GM15510 (cell line): ENCODE data around the gene RCOR2.

Experiments used
- POLR2A ChIP-seq: IDR thresholded peaks from 3 replicates; pipeline ENCODE4 v1.6.1; 2011; ENCODE audit warnings: borderline replicate concordance; ENCODE audit not compliant: insufficient read length; ENCODE audit errors: extremely low read depth

Gene RCOR2

DNA sequence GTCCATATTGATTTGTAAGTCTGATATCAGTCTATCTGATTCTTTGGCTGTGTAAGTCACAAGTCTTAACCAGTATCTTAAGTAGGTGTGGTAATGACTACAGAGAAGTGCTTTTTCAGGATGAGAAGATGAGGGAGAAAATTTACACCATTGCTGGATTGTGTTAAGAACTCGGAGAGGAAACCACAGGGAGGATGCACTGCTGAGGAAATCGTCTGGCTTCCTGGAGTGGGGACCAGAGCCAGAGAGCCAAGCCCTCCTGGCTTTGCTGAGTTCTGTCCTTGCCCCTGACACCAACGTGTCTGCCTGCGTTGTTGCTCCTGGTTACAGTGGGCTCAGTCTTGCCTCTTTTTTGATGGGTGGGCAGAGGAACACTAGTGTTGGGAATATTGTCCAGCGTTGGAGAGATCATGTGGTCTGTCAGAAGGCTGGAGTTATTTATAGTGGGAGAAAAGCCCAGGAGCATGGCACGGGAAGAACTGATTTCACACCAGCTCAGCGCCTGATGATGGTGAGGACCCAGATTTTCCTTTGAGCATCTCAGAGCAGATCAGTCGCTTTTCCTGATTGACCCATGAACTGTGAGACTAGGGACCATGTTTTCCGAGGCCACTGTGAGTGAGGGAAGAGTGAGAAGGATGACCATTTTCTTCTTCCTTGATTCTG is 48.4 kb downstream of the RCOR2 start:
- no peak for TF ChIP-seq POLR2A

GRCh38 chr11:63867511-63867910 is 49.5 kb downstream of the RCOR2 start:
- TF ChIP-seq POLR2A: no peak

DNA sequence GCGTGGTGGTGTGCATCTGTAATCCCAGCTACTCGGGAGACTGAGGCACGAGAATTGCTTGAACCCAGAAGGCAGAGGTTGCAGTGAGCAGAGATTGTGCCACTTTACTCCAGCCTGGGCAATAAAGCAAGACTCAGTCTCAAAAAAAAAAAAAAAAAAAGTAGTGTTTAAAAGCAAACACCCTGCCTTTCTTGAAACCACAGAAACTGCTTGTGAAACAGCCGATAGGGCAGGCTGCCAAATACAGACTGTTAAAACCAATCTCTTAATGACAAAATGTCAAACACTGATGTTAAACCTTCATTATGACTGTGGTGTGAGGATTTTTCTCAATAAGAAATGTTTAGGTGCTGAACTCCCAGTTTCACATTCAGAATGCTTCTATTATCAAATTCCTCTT is 50.8 kb downstream of the RCOR2 start:
- TF ChIP-seq POLR2A: no peak

DNA sequence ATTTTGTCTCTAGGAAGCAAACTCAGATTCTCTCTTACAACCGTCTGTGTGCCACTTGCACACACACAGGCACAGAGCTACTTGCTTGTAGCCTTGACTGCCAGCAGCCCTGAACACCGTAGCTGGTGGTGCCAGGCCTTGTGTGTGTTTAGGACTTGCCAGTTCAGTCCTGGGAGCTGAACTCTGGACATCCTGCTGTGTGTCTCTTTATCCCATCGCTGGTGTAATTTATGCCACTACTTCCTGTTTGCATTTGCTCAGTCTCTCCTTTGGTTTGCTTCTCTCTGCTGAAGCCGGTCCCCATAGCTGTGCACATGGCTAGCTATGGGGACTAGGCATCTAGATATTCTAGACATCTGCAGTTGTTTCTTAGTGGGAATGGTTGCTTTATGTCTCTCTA is 54.0 kb downstream of the RCOR2 start:
- TF ChIP-seq POLR2A: no peak
